Smooth muscle cell (in vitro differentiated cells): ENCODE measurements around the gene ATG101. TPM values are rescaled to one million over a fixed set of nuclear protein-coding genes. Genes with fewer than 3 reads are reported as not detected.
A peak's percentile ranks its signal among the peaks of the same experiment; 100 is the strongest.

Experiments
- DNase-seq: peaks from one replicate; lab custom pipeline; 2025; ENCODE audit not compliant: unreplicated experiment; lab: John Stamatoyannopoulos, UW
- H2AFZ ChIP-seq: fragments of 200-600 bp; sonication (generic); 2 replicates; pipeline ENCODE4 v1.6.0; 2016; ENCODE audit warnings: antibody characterized with exemption, low read depth, mild to moderate bottlenecking
- H3F3A ChIP-seq: fragments of 200-600 bp; sonication (generic); 2 replicates; pipeline ENCODE4 v1.6.0; 2017; ENCODE audit warnings: antibody characterized with exemption, low read depth
- H3K27ac ChIP-seq: fragments of 200-600 bp; sonication (generic); 2 replicates; pipeline ENCODE4 v1.5.1; 2016; ENCODE audit warnings: low read depth, mild to moderate bottlenecking
- H3K27me3 ChIP-seq: fragments of 200-600 bp; sonication (generic); 2 replicates; pipeline ENCODE4 v1.6.1; 2016; ENCODE audit warnings: low read depth, mild to moderate bottlenecking
- H3K36me3 ChIP-seq: fragments of 200-600 bp; sonication (generic); 2 replicates; pipeline ENCODE4 v1.5.1; 2016; ENCODE audit warnings: low read depth
- H3K4me1 ChIP-seq: fragments of 200-600 bp; sonication (generic); 2 replicates; pipeline ENCODE4 v1.5.1; 2016; ENCODE audit warnings: low read depth
- H3K4me2 ChIP-seq: fragments of 200-600 bp; sonication (generic); 2 replicates; pipeline ENCODE4 v1.6.0; 2016; ENCODE audit warnings: mild to moderate bottlenecking
- H3K4me3 ChIP-seq: fragments of 200-600 bp; sonication (generic); 2 replicates; pipeline ENCODE4 v1.5.1; 2016; ENCODE audit warnings: mild to moderate bottlenecking
- H3K79me2 ChIP-seq: fragments of 200-600 bp; sonication (generic); 2 replicates; pipeline ENCODE4 v1.6.0; 2016; ENCODE audit warnings: low read depth, mild to moderate bottlenecking
- H3K9ac ChIP-seq: fragments of 200-600 bp; sonication (generic); 2 replicates; pipeline ENCODE4 v1.6.0; 2016; ENCODE audit warnings: low read depth
- H3K9me3 ChIP-seq: fragments of 200-600 bp; sonication (generic); replicated peaks from 2 replicates; pipeline ENCODE4 v1.5.1; 2016; ENCODE audit warnings: low read depth
- H4K20me1 ChIP-seq: fragments of 200-600 bp; sonication (generic); 2 replicates; pipeline ENCODE4 v1.6.0; 2016; ENCODE audit warnings: low read depth
- WGBS: methylation state at CpG from one replicate; pipeline ENCODE4 v1.1.7; 2016; ENCODE audit warnings: low lambda C conversion rate; 5-methylcytosine and 5-hydroxymethylcytosine counted together
- polyA plus RNA-seq: library from polyadenylated mRNA; unstranded; fragments of >200 nt; fragmentation: Nextera tagmentation; extraction: Ambion mirVana; gene quantifications from 2 replicates; pipeline ENCODE4 v1.2.1, GENCODE V29; 2016
- total RNA-seq: library from RNA; depleted of rRNA; stranded (reverse); fragments of >200 nt; gene quantifications from 2 replicates; pipeline ENCODE4 v1.2.3, GENCODE V29; 2014
- TF ChIP-seq, protein P1 (sequence below): fragments of 200-600 bp; sonication (generic); IDR thresholded peaks from 2 replicates; pipeline ENCODE4 v1.5.1; 2017; ENCODE audit warnings: borderline replicate concordance, mild to moderate bottlenecking, antibody characterized with exemption; ENCODE audit not compliant: insufficient read depth, poor library complexity, severe bottlenecking

ATG101 gene
- total RNA-seq (62.6 and 73.4 TPM in 2 replicates), polyA plus RNA-seq (114 and 120 TPM in 2 replicates)

DNA sequence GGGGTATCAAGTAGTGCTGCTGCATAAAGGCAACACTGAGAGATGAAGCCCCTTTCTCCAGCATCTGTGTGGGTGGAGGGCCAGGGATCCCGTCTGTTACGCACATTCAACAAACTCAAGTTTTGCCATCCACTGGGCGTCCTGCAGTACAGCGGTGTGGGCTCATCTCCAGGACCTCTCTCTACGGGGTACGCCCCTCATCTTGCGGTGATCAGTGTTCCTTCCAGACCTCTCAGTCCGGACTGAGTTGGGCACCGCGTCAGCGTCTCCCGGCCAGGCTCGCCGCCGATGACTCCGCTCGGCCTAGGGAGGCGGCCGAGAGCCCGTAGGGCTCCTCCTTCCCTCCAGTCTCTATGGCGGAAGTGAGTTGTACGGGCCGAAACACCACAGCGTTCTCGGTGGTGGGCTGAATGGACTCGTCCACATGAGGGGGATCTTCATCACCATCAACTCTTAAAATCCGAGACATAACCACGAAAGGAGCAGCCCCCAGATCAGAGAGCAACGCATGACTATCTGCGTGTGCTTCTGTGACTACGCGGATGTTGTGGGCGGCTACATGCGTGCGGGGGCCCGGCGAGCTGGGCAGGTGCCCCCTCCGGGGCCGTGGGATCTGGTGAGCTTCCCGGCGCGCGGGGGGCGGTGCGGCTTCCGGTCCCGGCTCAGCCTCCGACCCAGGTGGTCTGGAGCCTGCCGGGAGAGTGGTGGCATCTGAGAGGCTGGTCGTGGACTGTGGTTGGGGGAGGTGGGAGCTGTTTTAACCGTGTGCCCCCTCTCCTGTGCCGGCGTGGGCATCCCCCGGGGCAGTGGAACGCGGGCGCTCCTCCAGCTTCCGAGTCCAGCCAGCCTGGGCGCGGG lies at the start of gene ATG101:
ATG101 (plus strand) TSS at position 652 of the 858 bp plus-strand sequence. CDS start 3,673 bp downstream, outside the sequence.
- H3K79me2 ChIP-seq: peaks cover 44% of the 10 kb centered on the region
- WGBS: 2% methylated on average over 52 of the region's 60 CpGs
- H3K9me3 ChIP-seq: no peaks in the 10 kb centered on the region
- H3K4me3 ChIP-seq: peak within 1 kb of the TSS; percentile 86
- peaks cover 3% of the 10 kb centered on the region for H3K27me3 ChIP-seq
- TF ChIP-seq, protein P1, sequence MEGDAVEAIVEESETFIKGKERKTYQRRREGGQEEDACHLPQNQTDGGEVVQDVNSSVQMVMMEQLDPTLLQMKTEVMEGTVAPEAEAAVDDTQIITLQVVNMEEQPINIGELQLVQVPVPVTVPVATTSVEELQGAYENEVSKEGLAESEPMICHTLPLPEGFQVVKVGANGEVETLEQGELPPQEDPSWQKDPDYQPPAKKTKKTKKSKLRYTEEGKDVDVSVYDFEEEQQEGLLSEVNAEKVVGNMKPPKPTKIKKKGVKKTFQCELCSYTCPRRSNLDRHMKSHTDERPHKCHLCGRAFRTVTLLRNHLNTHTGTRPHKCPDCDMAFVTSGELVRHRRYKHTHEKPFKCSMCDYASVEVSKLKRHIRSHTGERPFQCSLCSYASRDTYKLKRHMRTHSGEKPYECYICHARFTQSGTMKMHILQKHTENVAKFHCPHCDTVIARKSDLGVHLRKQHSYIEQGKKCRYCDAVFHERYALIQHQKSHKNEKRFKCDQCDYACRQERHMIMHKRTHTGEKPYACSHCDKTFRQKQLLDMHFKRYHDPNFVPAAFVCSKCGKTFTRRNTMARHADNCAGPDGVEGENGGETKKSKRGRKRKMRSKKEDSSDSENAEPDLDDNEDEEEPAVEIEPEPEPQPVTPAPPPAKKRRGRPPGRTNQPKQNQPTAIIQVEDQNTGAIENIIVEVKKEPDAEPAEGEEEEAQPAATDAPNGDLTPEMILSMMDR: peak; percentile 49
- H3F3A ChIP-seq: no peaks in the 10 kb centered on the region
- DNase-seq: peak; percentile 88
- peak within 1 kb of the TSS; percentile 99 for H3K4me2 ChIP-seq
- H3K9ac ChIP-seq: peak within 1 kb of the TSS; percentile 99
- H3K36me3 ChIP-seq: no peaks in the 10 kb centered on the region
- peak within 1 kb of the TSS; percentile 73 for H2AFZ ChIP-seq
- H3K27ac ChIP-seq: peak within 1 kb of the TSS; percentile 94
- H3K4me1 ChIP-seq: peaks cover 10% of the 10 kb centered on the region
- peaks cover 44% of the 10 kb centered on the region for H4K20me1 ChIP-seq

- Histone ChIP-seq H3K4me1 (no peaks in the 10 kb centered on the region), H3F3A (no peaks in the 10 kb centered on the region), H3K27me3 (no peaks in the 10 kb centered on the region), H3K4me3 (no peak overlapping the region), H3K27ac (no peak overlapping the region), H3K79me2 (no peaks in the 10 kb centered on the region), H3K9ac (no peak overlapping the region), H4K20me1 (no peaks in the 10 kb centered on the region), H3K4me2 (no peak overlapping the region), H3K36me3 (no peaks in the 10 kb centered on the region), H3K9me3 (no peaks in the 10 kb centered on the region), H2AFZ (no peak overlapping the region)
- peak; percentile 11 for DNase-seq
- TF ChIP-seq, protein P1: peak; percentile 63
- whole genome bisulfite sequencing: 31% methylated on average over 8 of the region's 9 CpGs
These were observed 49.0 kb upstream of the ATG101 start for GRCh38 chr12:52020539-52021336.

- Histone ChIP-seq H3K9me3 (no peaks in the 10 kb centered on the region), H3K9ac (no peak overlapping the region), H3K36me3 (no peaks in the 10 kb centered on the region), H3K79me2 (no peaks in the 10 kb centered on the region), H2AFZ (no peak overlapping the region), H4K20me1 (no peaks in the 10 kb centered on the region), H3K4me1 (no peaks in the 10 kb centered on the region), H3K4me2 (peak overlapping the region; percentile 87), H3K27ac (no peak overlapping the region), H3K27me3 (no peaks in the 10 kb centered on the region), H3K4me3 (peak overlapping the region; percentile 47), H3F3A (no peaks in the 10 kb centered on the region)
- WGBS: 13% methylated on average over 12 of the region's 14 CpGs
- no peak for DNase-seq
- TF ChIP-seq, protein P1: no peak
These were observed 47.0 kb upstream of the ATG101 start for GRCh38 chr12:52022841-52023181.
